OCI-LY1 (cell line): ENCODE data around the gene AGAP1.

ENCODE experiments used
- CTCF ChIP-seq: fragments of 200-600 bp; sonication (generic), shearing (Covaris generic); IDR thresholded peaks from 2 replicates; pipeline ENCODE4 v1.5.1; 2017; ENCODE audit warnings: mild to moderate bottlenecking, antibody characterized with exemption, low read length, moderate library complexity, mixed read lengths
- EZH2 ChIP-seq: fragments of 200-600 bp; sonication (generic), shearing (Covaris generic); IDR thresholded peaks from 2 replicates; pipeline ENCODE4 v1.8.0; 2017; ENCODE audit warnings: borderline replicate concordance, mixed run types, mild to moderate bottlenecking, antibody characterized with exemption, low read length, moderate library complexity, mixed read lengths

GRCh38 chr2:235940330-235940729 is 446.5 kb downstream of the AGAP1 start:
- TF ChIP-seq CTCF: no peak
- TF ChIP-seq EZH2: no peak
